ENCODE measurements around the gene FAM20A.

The FAM20A gene

DNA sequence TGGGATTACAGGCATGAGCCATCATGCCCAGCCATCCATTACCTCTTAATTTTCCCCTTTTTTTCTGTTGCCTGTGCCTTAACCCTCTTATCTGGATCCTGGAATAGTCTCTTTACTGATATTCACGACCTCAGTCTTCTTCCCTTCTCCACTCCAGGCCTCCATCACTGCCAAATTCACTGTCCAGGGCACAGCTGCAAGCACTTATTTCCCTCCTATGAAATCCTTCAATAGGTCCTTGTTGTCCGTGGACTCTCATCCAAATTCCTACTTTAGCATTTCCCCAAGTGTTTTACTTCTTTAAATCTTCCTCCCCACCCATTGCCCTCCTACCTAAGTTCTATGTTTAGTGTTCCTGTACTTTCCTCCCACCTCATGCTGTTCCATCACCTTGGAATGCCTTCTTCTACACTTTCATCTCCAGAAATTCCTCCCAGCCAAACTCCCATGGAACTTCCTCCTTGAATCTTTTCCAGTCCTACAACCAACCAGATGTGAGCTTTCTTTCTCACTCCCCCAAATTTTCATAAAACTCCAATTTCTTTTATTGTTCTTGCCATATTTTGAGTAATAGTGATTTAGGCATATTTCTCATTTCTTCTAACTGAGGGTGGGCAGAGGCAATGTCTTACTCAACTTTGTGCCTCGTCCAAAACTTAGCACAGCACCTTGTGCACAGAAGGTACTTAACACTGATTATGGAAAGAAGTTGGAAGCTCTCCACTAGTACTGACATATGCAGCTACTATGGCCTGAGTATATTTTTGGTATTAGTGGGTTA is 35.3 kb downstream of the FAM20A start:
- no peak overlapping the region for H3K9ac ChIP-seq
- TF ChIP-seq, protein P1, sequence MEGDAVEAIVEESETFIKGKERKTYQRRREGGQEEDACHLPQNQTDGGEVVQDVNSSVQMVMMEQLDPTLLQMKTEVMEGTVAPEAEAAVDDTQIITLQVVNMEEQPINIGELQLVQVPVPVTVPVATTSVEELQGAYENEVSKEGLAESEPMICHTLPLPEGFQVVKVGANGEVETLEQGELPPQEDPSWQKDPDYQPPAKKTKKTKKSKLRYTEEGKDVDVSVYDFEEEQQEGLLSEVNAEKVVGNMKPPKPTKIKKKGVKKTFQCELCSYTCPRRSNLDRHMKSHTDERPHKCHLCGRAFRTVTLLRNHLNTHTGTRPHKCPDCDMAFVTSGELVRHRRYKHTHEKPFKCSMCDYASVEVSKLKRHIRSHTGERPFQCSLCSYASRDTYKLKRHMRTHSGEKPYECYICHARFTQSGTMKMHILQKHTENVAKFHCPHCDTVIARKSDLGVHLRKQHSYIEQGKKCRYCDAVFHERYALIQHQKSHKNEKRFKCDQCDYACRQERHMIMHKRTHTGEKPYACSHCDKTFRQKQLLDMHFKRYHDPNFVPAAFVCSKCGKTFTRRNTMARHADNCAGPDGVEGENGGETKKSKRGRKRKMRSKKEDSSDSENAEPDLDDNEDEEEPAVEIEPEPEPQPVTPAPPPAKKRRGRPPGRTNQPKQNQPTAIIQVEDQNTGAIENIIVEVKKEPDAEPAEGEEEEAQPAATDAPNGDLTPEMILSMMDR (conservative IDR thresholded peaks at IDR 0.05; ENCODE audit: low read depth, low read length), result no peak
- H3K27me3 ChIP-seq (ENCODE audit: insufficient read depth, low read depth), result no peaks in the 10 kb centered on the region
- H3K4me2 ChIP-seq, result no peak overlapping the region
- H4K20me1 ChIP-seq (ENCODE audit: insufficient read depth), result no peaks in the 10 kb centered on the region
- H3K79me2 ChIP-seq (ENCODE audit: insufficient read depth, low read depth), result no peaks in the 10 kb centered on the region
- no peak overlapping the region for H3K27ac ChIP-seq
- no peaks in the 10 kb centered on the region for H3K36me3 ChIP-seq (ENCODE audit: insufficient read depth)
- H3K4me1 ChIP-seq (ENCODE audit: low read depth, poor library complexity, severe bottlenecking), result no peaks in the 10 kb centered on the region
- no peak overlapping the region for H3K4me3 ChIP-seq (IDR thresholded peaks at IDR 0.05; ENCODE audit: insufficient read depth, low read depth, low read length)
- no peak overlapping the region for H2AFZ ChIP-seq (ENCODE audit: low read depth)

DNA sequence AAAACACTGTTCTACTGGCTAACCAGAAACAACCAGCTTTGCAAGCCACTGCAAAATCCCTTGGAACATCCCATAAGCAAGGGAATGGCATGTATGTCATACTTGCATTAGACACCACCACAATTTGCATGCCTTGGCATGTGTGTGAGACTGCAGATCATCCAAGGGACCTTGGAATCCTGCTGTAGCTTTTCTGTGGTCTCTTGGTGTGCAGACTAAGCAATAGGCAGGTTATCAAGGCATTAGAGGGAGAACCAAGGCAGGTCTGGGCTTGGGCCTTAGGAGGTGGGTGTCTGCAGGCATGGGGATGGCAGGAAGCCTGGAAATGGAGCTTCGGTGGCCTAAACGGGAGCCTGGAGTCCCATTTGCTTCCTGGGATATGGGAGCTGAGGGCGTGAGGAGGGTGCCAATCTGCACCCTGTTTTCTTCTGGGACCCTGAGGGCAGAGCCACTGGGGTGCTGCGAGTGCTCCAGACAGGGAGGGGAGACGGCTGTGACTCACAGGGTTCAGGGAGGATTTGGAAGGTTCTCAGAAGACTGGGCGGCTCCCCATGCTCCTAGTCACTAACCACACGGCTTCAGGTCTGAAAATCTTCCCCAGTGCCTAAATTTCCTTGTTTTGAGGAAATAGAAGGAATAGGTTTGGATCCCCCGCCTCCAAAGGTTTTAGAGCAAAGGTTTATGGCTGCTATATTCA is 36.6 kb downstream of the FAM20A start:
- no peak overlapping the region for H3K4me2 ChIP-seq
- no peaks in the 10 kb centered on the region for H3K27me3 ChIP-seq (ENCODE audit: insufficient read depth, low read depth)
- no peaks in the 10 kb centered on the region for H3K79me2 ChIP-seq (ENCODE audit: insufficient read depth, low read depth)
- no peaks in the 10 kb centered on the region for H3K4me1 ChIP-seq (ENCODE audit: low read depth, poor library complexity, severe bottlenecking)
- H3K4me3 ChIP-seq (IDR thresholded peaks at IDR 0.05; ENCODE audit: insufficient read depth, low read depth, low read length), result no peak overlapping the region
- TF ChIP-seq, protein P1 (conservative IDR thresholded peaks at IDR 0.05; ENCODE audit: low read depth, low read length), result no peak
- H4K20me1 ChIP-seq (ENCODE audit: insufficient read depth), result no peaks in the 10 kb centered on the region
- H3K27ac ChIP-seq, result no peak overlapping the region
- H3K36me3 ChIP-seq (ENCODE audit: insufficient read depth), result no peaks in the 10 kb centered on the region
- H2AFZ ChIP-seq (ENCODE audit: low read depth), result no peak overlapping the region
- no peak overlapping the region for H3K9ac ChIP-seq

DNA sequence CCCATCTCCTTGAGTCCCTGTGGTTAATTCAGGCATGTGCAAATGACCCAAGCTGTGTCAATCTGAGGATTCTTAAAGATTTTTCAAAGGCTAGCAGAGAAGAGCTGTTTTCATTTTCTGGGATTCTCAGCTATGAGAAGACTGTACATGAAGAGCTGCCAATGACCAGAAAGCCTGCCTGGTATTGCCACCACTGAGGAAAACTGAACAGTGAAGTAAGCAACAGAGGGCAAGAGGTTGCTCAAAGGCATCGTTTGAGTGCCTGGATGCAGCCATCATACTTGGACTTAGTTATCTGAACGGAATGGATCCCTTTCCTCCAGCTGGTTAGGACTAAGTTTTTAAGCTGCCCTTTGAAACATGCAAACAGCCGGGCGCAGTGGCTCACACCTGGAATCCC is 38.4 kb downstream of the FAM20A start:
- no peaks in the 10 kb centered on the region for H3K79me2 ChIP-seq (ENCODE audit: insufficient read depth, low read depth)
- H3K9ac ChIP-seq, result no peak overlapping the region
- H3K36me3 ChIP-seq (ENCODE audit: insufficient read depth), result no peaks in the 10 kb centered on the region
- no peak overlapping the region for H2AFZ ChIP-seq (ENCODE audit: low read depth)
- no peak overlapping the region for H3K27ac ChIP-seq
- H3K4me1 ChIP-seq (ENCODE audit: low read depth, poor library complexity, severe bottlenecking), result no peaks in the 10 kb centered on the region
- no peak overlapping the region for H3K4me2 ChIP-seq
- no peak overlapping the region for H3K4me3 ChIP-seq (IDR thresholded peaks at IDR 0.05; ENCODE audit: insufficient read depth, low read depth, low read length)
- H4K20me1 ChIP-seq (ENCODE audit: insufficient read depth), result no peaks in the 10 kb centered on the region
- H3K27me3 ChIP-seq (ENCODE audit: insufficient read depth, low read depth), result no peaks in the 10 kb centered on the region
- TF ChIP-seq, protein P1 (conservative IDR thresholded peaks at IDR 0.05; ENCODE audit: low read depth, low read length), result no peak

DNA sequence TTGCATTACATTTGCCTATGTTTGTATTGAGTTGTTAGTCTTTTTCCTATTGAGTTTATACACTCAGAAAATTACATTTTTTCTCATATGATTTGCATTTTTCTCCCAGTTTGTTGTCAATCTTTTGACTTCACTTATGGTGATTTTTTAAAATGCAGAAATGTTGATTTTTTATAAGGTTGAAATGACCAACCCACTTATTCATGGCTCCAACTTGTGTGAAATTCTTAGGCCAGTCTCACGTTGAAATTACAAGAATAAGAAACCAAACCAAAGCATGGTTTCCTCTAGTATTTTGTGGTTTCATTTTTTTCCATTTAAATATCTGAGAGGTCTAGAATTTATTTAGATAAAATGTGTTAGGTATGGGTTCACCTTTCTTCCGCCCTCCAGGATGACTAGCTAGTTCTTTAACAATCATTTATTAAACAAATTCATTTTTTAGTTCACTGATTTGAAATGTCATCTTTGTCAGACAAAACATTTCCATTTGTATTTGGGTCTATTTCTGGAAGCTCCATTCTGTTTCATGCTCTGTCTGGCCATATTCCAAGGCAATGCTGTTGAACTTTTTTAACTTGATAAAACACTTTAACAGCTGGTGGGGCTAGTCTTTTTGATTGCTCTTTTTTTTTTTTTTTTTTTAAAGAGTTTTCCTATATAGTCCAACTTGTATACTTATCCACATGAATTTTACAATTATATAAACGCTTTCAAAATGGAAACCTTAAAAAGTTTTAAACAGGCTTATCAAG is 40.0 kb downstream of the FAM20A start:
- Histone ChIP-seq H3K9ac (no peak overlapping the region), H3K4me3 (IDR thresholded peaks at IDR 0.05; ENCODE audit: insufficient read depth, low read depth, low read length) (no peak overlapping the region), H4K20me1 (ENCODE audit: insufficient read depth) (no peaks in the 10 kb centered on the region), H3K36me3 (ENCODE audit: insufficient read depth) (no peaks in the 10 kb centered on the region), H3K4me1 (ENCODE audit: low read depth, poor library complexity, severe bottlenecking) (no peaks in the 10 kb centered on the region), H3K27ac (no peak overlapping the region), H3K4me2 (no peak overlapping the region), H2AFZ (ENCODE audit: low read depth) (no peak overlapping the region), H3K79me2 (ENCODE audit: insufficient read depth, low read depth) (no peaks in the 10 kb centered on the region), H3K27me3 (ENCODE audit: insufficient read depth, low read depth) (no peaks in the 10 kb centered on the region)
- TF ChIP-seq, protein P1 (conservative IDR thresholded peaks at IDR 0.05; ENCODE audit: low read depth, low read length), result no peak
